ENCODE results near the gene ZGLP1. TPM values are rescaled to one million over a fixed set of nuclear protein-coding genes. Genes with fewer than 3 reads are reported as not detected.

Gene ZGLP1
- total RNA-seq, 3 donors from 2014 or later (not counting 1 experiment from before 2014, with no cell fraction given) = 1.4 to 2.2 (median 1.9) TPM

DNA sequence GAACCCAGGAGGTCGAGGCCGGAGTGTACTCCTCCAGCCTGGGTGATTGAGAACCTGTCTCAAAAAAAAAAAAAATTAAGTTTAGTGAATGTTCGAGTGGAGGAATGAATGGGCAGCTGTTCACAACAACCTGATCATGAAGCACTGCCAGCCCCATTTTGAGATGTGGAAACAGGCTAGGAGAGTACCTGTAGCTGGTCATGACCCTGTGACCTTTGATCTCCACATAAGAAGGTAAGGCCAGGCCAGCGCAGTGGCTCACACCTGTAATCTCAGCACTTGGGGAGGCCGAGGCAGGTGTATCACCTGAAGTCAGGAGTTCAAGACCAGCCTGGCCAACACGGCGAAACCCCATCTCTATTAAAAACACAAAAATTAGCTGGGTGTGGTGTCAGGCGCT is 16.1 kb upstream of the ZGLP1 start:
- TF ChIP-seq, protein P1, sequence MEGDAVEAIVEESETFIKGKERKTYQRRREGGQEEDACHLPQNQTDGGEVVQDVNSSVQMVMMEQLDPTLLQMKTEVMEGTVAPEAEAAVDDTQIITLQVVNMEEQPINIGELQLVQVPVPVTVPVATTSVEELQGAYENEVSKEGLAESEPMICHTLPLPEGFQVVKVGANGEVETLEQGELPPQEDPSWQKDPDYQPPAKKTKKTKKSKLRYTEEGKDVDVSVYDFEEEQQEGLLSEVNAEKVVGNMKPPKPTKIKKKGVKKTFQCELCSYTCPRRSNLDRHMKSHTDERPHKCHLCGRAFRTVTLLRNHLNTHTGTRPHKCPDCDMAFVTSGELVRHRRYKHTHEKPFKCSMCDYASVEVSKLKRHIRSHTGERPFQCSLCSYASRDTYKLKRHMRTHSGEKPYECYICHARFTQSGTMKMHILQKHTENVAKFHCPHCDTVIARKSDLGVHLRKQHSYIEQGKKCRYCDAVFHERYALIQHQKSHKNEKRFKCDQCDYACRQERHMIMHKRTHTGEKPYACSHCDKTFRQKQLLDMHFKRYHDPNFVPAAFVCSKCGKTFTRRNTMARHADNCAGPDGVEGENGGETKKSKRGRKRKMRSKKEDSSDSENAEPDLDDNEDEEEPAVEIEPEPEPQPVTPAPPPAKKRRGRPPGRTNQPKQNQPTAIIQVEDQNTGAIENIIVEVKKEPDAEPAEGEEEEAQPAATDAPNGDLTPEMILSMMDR (IDR thresholded peaks at IDR 0.05) = no peak
- no peak overlapping the region for H3K27ac ChIP-seq (ENCODE audit: low read length)
- ATAC-seq (no peak), DNase-seq (no peak)
- H3K27me3 ChIP-seq (ENCODE audit: control insufficient read depth, insufficient read depth, low read length) = no peaks in the 10 kb centered on the region
- Mint-ChIP-seq H3K36me3 (no peaks in the 10 kb centered on the region), H3K4me1 (peaks cover 0 to 6% of the 10 kb centered on the region in 2 donors), H3K27ac (no peak overlapping the region), H3K9me3 (no peaks in the 10 kb centered on the region), H3K4me3 (no peak overlapping the region), H3K27me3 (ENCODE audit: low read depth in 2 of 2) (no peaks in the 10 kb centered on the region)
- intact Hi-C loops (cut with micrococcal nuclease) = no loop called here
- no peak overlapping the region for H3K4me3 ChIP-seq (ENCODE audit: low read length)
- WGBS (ENCODE audit: insufficient coverage) = 97% methylated on average over 8 of the region's 8 CpGs
- peaks cover 85% of the 10 kb centered on the region for H3K36me3 ChIP-seq (ENCODE audit: control insufficient read depth, insufficient read depth, low read length)
- H3K9me3 ChIP-seq (ENCODE audit: control insufficient read depth, insufficient read depth, low read length) = no peaks in the 10 kb centered on the region
- H3K4me1 ChIP-seq (ENCODE audit: control insufficient read depth, insufficient read depth, low read length) = no peaks in the 10 kb centered on the region

DNA sequence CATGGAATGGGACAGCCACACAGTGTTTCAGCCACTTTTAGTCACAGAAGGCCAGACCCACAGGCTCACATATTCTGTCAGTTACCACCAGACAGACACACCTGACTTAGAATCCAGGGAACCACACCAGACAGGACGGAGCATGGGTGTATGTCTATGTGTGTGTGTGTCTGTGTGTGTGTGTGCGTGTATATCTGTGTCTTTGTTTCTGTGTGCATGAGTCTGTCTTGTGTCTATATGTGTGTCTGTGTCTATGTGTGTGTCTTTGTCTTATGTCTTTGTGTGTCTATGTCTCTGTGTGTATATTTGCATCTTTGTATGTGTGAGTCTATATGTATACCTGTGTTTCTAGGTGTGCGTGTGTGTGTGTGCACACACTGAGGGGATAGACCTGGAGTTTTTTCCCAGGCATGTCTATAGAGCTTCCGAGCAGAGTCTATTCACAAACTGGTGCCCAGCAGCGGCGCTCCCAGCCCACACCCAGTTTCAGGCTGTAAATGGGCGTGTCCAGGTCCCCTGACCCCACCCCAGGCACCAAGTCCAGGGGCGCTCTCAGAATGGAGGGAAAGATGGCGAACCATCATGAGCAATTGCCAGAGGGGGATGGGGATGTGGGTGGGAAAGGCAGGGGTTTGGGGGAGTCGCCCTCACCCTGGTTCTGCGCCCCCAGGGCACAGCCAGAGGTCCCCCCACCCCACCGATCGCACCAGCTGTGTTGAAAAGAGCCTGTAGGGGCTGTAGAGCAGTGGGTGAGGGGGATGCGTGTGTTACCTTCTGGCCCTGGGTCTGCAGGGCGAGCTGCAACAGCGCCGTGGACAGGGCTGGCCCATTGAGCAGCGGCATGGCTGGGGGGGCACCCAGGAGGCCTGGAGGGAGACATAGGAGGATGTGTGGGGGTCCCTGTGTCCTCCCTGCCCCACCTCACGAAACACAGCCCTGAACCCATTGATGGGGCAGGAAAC is 12.5 kb upstream of the ZGLP1 start:
- Histone ChIP-seq H3K27ac (ENCODE audit: low read length) (no peak overlapping the region), H3K27me3 (ENCODE audit: control insufficient read depth, insufficient read depth, low read length) (no peaks in the 10 kb centered on the region), H3K9me3 (ENCODE audit: control insufficient read depth, insufficient read depth, low read length) (no peaks in the 10 kb centered on the region), H3K36me3 (ENCODE audit: control insufficient read depth, insufficient read depth, low read length) (peaks cover 79% of the 10 kb centered on the region), H3K4me3 (ENCODE audit: low read length) (no peak overlapping the region), H3K4me1 (ENCODE audit: control insufficient read depth, insufficient read depth, low read length) (no peaks in the 10 kb centered on the region)
- WGBS (ENCODE audit: insufficient coverage) = 98% methylated on average over 19 of the region's 19 CpGs
- TF ChIP-seq, protein P1 (IDR thresholded peaks at IDR 0.05) = no peak
- Mint-ChIP-seq H3K4me3 (no peak overlapping the region), H3K9me3 (no peaks in the 10 kb centered on the region), H3K27ac (no peak overlapping the region), H3K27me3 (ENCODE audit: low read depth in 2 of 2) (no peaks in the 10 kb centered on the region), H3K4me1 (peaks cover 0 to 11% of the 10 kb centered on the region in 2 donors), H3K36me3 (no peaks in the 10 kb centered on the region)
- intact Hi-C loops (cut with micrococcal nuclease) = no loop called here
- ATAC-seq (no peak), DNase-seq (no peak)

DNA sequence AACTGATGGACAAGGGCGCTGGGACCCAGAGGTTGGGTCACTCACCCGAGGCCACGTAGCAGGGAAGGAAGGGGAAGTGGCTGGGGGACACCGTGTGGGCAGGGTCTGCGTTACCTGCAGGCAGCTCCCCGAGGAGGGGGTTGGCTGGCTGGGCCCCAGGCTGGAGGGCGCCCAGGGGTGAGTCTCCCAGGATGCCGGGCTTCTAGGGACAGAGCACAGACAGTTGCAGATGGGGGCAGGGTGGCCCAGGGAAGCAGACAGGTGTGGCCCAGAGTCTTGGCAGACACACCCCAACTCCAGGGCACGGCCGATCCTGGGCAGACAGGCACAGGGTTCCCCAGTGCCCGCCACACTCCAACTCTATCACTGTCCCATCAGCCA is 11.8 kb upstream of the ZGLP1 start:
- no peaks in the 10 kb centered on the region for H3K36me3 Mint-ChIP-seq
- no peaks in the 10 kb centered on the region for H3K27me3 Mint-ChIP-seq (ENCODE audit: low read depth in 2 of 2)
- Histone ChIP-seq H3K27me3 (ENCODE audit: control insufficient read depth, insufficient read depth, low read length) (no peaks in the 10 kb centered on the region), H3K4me1 (ENCODE audit: control insufficient read depth, insufficient read depth, low read length) (no peaks in the 10 kb centered on the region), H3K4me3 (ENCODE audit: low read length) (no peak overlapping the region), H3K27ac (ENCODE audit: low read length) (no peak overlapping the region), H3K9me3 (ENCODE audit: control insufficient read depth, insufficient read depth, low read length) (no peaks in the 10 kb centered on the region), H3K36me3 (ENCODE audit: control insufficient read depth, insufficient read depth, low read length) (peaks cover 79% of the 10 kb centered on the region)
- no peak overlapping the region for H3K27ac Mint-ChIP-seq
- intact Hi-C loops (cut with micrococcal nuclease) = no loop called here
- H3K4me1 Mint-ChIP-seq = peaks cover 0 to 15% of the 10 kb centered on the region in 2 donors
- no peaks in the 10 kb centered on the region for H3K9me3 Mint-ChIP-seq
- DNase-seq (no peak), ATAC-seq (no peak)
- H3K4me3 Mint-ChIP-seq = no peak overlapping the region
- WGBS (ENCODE audit: insufficient coverage) = 91% methylated on average over 11 of the region's 11 CpGs
- TF ChIP-seq, protein P1 (IDR thresholded peaks at IDR 0.05) = no peak

All from natural killer cell (primary cell).